Uterus (tissue), 2 donors: ENCODE measurements around the gene CKS1B.

Source experiments
- POLR2A ChIP-seq, 2 donors: fragments of 450-650 bp; IDR thresholded peaks; one replicate each; pipeline ENCODE4 v1.6.1; 2016; ENCODE audit warnings: antibody characterized with exemption in 2 of 2, mild to moderate bottlenecking in 1 of 2, moderate library complexity in 1 of 2
- TF ChIP-seq, protein P1 (sequence below), 4 experiments: fragments of 200-600 bp in 2 of 4; fragments of 450-650 bp in 2 of 4; sonication (generic) in 2 of 4; IDR thresholded peaks; one replicate each; pipeline ENCODE4 v1.5.1; 2016 to 2019; ENCODE audit warnings: antibody characterized with exemption in 4 of 4, mild to moderate bottlenecking in 2 of 4, moderate library complexity in 1 of 4

- TF ChIP-seq, protein P1, sequence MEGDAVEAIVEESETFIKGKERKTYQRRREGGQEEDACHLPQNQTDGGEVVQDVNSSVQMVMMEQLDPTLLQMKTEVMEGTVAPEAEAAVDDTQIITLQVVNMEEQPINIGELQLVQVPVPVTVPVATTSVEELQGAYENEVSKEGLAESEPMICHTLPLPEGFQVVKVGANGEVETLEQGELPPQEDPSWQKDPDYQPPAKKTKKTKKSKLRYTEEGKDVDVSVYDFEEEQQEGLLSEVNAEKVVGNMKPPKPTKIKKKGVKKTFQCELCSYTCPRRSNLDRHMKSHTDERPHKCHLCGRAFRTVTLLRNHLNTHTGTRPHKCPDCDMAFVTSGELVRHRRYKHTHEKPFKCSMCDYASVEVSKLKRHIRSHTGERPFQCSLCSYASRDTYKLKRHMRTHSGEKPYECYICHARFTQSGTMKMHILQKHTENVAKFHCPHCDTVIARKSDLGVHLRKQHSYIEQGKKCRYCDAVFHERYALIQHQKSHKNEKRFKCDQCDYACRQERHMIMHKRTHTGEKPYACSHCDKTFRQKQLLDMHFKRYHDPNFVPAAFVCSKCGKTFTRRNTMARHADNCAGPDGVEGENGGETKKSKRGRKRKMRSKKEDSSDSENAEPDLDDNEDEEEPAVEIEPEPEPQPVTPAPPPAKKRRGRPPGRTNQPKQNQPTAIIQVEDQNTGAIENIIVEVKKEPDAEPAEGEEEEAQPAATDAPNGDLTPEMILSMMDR (IDR thresholded peaks at IDR 0.05) = no peak
- TF ChIP-seq POLR2A (IDR thresholded peaks at IDR 0.05) = no peak
Observed at GRCh38 chr1:155023627-155024026, 49.1 kb downstream of the CKS1B start.
